GM18951 (cell line): ENCODE results near the gene GLRX3.
"Not testable (repeated sequence)": the region's sequence is repeated elsewhere in the genome, so short reads cannot be mapped to it uniquely, and the experiment has no call there.

ENCODE experiments used
- POLR2A ChIP-seq: IDR thresholded peaks from 4 replicates; pipeline ENCODE4 v1.6.1; 2011; ENCODE audit warnings: mild to moderate bottlenecking; ENCODE audit not compliant: insufficient read length, insufficient read depth; ENCODE audit errors: extremely low read depth
- in situ Hi-C: fragments of 300-500 bp; cut with MboI; formaldehyde crosslinking; loops from one replicate; pipeline ENCODE4 v1.12.0; 2022; ENCODE audit warnings: low sequenced_read_pairs, mixed read lengths, inconsistent platforms; ENCODE audit not compliant: unreplicated experiment

Gene GLRX3

DNA sequence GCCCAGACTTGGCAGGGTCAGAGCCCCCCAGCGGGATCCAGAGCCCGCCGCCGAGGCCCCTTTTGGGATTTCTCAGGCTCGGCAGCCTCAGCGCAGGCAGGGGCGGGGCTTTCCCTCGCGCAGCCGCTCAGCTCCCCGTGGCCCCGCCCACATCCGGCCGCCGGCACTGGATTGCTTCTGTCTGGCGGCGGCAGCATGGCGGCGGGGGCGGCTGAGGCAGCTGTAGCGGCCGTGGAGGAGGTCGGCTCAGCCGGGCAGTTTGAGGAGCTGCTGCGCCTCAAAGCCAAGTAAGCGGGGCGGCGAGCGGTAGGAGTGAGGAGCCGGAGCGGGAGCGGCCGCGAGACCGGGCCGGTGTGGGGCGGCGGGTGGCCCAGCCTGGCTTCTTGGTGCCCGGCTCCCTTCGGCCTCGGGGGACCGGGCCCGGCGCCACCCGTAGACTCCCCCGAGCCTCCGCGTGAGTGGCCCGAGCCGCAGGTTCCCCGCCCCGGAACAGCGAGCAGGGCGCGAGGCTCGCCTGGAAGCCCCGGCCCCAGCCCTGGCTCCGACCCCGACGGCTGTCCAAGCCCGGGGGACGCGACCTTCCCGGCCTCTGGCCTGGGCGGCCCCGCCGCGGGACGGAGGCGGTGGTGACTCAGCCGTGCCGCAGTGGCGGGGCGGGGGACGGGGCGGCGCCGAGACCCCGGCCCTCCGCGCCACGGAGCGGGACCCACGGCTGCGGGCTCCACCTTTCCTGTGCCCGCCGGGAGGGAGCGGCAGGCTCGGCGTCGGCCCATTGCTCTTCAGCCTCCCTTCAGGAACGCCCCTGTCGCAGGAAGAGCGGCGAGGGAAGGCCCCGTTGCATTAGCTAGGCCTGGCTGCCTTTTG lies at the start of gene GLRX3:
GLRX3 (plus strand) TSS at position 166 of the 864 bp plus-strand sequence; CDS start at position 196, 30 bp downstream.
- in situ Hi-C loops, result no loop called here
- TF ChIP-seq POLR2A, result peak; percentile 89

DNA sequence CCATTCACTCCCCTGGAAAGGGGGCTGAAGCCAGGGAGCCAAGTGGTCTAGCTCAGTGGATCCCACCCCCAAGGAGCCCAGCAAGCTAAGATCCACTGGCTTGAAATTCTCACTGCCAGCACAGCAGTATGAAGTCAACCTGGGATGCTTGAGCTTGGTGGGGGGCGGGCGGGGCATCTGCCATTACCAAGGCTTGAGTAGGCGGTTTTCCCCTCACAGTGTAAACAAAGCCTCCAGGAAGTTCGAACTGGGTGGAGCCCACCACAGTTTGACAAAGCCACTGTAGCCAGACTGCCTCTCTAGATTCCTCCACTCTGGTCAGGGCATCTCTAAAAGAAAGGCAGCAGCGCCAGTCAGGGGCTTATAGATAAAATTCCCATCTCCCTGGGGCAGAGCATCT lies 45.6 kb upstream of the GLRX3 start:
- in situ Hi-C loops, result not testable (repeated sequence)

DNA sequence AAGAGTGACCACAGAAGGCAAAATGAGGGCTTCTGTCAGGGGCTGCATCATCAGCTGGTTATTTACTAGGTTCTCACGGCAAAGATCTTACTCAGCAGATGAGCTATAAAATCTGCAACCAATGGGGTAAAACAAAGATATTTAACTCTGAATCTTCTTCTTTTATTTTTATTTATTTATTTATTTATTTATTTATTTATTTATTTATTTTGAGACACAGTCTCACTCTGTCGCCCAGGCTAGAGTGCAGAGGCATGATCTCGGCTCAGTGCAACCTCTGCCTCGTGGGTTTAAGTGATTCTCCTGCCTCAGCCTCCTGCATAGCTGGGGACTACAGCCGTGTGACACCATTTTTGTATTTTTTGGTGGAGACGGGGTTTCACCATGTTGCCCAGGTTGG lies 36.8 kb upstream of the GLRX3 start:
- in situ Hi-C loops, result no loop called here

DNA sequence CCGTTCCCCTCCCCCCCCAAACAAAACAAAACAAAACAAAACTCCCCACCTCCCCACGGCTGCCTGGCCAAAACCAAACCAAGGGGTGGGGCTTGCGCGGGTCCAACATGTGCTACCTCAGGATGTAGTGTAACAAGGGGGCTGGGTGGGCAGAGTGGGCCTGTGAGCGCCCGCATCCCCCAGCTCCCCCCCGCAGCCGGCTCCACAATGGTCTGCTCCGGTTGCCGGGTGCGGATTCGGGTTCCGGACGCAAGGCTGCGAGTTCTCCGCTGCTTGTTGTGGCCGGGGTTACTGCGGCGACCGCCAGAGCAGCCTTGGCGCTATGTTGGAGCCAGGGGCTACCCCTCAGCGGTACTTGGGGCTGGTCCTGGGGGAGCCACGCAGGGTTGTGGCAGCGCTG lies 30.5 kb upstream of the GLRX3 start:
- no peak for TF ChIP-seq POLR2A
- in situ Hi-C loops, result no loop called here

More for the DNA sequence above, 36.8 kb upstream of the GLRX3 start:
- TF ChIP-seq POLR2A, result no peak

DNA sequence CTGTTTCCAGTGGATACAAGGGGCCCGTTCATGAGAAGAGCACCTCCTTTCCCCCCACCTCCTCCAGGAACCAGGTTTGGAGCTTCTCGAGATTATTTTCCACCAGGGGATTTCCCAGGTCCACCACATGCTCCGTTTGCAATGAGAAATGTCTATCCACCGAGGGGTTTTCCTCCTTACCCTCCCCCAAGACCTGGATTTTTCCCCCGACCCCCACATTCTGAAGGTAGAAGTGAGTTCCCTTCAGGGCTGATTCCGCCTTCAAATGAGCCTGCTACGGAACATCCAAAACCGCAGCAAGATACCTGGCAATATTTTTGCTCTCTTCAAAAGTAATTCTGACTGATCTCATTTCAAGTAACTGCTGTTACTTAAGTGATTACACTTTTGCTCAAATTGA lies 28.0 kb upstream of the GLRX3 start:
- in situ Hi-C loops, result not testable (repeated sequence)

DNA sequence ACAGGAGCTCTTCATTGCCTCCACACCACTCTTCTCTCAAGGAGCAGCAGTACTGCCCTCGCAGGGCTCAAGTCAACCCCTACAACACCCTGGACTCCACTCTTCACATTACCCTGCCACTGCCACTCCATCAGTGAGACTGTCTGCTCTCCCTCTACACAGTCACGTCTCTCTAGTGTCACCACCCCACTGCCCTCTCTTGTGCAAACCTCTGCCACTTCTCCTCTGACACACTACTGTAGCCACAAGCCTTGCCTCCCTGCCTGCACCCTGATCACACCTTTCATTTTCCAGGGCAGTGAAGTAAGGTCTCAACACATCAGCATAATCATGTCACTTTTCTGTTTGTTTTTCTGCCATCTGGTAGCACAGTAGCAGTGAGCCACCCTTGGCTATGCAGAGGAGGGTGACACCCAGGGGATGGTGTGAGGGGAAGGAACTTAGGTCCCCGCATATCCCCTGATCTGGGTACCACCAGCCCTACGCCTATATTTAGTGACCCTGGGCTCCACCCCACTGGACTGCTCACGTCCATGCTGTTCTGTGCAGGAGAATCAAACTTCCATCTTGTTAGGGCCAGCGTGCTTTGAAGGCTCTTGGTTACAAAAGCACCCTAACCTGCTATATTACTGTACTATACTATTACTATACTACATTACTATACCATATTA lies 27.1 kb upstream of the GLRX3 start:
- in situ Hi-C loops, result no loop called here
- TF ChIP-seq POLR2A, result no peak

DNA sequence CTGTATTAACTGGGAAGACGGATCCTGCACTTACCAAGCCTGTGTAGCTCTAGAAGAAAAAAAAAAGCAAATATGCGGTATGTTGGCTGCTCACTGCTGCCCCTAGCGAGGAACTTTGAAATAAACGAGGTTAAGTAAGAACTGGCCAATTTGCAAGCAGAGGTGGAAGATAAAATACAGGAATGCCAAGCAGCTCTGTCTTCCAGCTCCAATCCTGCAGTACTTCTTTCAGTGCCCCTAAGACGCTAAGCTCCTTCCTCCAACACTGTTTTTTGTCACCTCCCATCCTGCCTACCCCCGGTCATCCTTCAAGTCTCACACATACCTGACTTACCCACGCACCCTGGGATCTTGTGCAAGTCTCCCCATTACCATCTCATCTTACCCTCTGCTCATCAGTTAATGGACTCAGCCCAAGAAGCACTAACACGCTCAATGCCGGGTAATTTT lies 26.4 kb upstream of the GLRX3 start:
- in situ Hi-C loops, result no loop called here

DNA sequence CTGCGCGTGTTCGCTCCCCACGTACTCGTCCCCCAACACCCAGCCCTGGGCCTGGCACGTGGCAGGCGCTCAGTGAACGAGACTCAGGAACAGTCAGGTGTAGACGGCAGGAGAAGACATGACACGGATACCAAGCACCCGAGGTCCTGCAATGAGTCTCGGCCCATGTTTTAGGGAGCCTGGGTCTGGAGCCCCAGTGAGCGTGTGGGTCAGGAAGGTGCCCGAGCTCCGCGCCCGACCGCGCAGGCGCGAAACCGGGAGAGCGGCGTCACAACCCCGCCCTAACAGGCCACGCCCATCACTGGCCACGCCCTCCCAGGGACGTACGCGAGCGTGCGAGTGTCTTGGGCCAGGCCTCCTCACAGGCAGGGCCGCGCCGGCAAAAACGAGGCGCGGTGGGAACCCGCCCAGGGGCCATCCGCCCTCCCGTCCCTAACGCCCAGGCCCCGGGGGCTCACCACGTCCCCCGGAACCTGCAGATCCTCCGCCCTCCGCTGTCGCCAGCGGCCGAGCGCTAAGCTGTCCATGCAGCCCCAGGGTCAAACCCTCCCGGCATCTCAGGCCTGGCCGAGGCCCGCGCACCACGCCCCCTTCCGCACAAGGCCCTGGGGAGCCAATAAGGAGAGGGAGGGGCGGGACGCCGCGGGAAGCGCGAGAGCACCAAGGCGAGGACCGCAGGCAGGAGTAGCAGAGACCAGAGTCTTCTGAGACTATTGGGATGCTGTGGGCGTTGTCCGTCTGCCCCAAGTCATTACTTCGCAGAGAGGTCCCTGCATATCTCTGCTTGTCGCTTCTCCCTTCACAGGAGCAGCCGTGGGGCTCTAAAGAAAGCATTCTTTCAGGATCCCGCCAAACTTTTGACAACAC lies 25.7 kb upstream of the GLRX3 start, which contains the start of gene C10orf143:
C10orf143 (minus strand) TSS at position 585 of the 867 bp plus-strand sequence; CDS start at position 527, 58 bp downstream.
- TF ChIP-seq POLR2A, result peak; percentile 92
- in situ Hi-C loops, result no loop called here

More for the DNA sequence above, 26.4 kb upstream of the GLRX3 start:
- TF ChIP-seq POLR2A, result no peak

DNA sequence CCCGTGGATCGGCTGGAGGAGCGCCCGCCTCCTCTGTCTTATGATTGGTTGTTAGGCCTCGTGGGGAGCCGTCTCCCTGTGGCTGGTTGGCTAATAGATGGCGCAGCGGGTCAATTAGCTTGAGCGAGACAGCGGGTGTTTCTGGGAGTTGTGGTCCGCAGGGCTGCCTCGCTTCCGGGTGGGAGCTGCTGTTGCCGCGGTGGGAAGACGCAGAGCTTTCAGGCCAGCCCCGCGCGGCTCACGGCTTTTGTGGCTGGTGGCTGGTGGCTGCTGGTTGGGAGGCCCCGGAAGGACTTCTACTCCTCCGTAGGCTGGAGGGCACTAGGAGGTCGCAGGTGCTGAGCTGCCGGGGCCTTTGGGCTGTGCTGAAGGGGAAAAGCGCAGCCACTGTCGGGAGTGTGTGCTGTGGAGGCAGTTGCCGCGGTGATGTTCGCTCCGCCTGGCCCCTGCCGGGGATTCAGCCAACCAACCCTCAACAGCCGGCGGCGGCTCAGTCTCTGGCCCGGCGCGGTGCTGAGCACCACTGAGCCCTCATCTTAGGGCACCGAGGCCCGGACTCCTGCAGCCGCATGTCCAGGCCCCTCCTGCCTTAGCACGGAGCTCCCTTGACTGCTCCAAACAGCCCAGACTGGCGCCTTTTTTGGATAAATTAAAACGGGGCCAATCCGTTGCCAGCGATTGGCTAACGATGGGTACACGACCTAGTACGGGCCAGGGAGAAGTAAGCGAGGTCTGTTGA lies 24.9 kb upstream of the GLRX3 start:
- peak; percentile 78 for TF ChIP-seq POLR2A
- in situ Hi-C loops, result no loop called here

DNA sequence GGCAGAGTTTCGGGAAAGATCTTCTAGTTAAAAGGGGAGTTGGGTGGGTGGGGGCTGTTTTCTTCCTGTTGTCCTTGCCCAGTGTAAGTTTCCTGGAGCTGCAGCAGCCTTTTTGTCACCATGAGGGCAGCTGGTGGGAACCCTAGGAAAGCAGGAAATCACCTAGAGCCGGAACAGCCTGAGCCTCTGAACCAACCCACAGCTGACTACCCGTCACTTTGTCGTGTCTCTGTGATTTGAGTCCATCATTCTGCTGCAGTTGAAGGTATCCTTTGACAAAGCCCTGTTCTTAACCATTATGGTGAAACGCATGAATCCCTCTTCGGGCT lies 24.4 kb upstream of the GLRX3 start:
- in situ Hi-C loops, result no loop called here
- no peak for TF ChIP-seq POLR2A

DNA sequence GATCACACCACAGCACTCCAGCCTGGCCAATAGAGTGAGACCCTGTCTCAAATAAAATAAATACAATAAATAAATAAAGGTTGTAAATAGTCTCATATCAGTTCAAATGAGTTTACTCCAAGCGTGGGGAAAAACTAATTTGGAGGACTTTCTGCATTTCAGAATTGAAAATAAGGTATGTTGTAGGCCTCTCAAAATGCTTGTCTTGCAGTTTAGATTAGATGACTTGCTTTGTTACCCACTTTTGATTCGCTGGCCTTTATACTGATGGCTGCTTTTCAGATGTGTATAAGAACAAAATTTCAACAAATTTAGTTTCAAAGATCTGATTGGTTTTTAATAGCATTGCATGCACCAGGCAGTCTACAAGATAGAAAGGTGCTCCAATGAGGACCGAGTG lies 23.4 kb upstream of the GLRX3 start:
- no peak for TF ChIP-seq POLR2A
- in situ Hi-C loops, result no loop called here

DNA sequence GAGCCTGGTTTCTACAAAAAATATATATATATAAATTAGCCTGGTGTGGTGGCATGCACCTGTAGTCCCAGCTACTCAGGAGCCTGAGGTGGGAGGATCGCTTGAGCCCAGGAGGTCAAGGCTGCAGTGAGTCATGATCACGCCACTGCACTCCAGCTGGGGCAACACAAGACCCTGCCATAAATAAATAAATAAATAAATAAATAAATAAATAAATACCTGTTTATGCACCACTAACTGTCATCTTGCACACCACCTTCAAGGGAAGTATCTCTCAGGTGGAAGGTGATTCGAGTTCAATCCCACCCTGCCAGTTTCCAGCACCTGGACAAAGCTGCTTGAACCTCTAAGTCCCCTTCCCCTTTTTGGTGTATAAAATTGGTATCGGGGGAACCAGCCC lies 19.2 kb upstream of the GLRX3 start:
- in situ Hi-C loops, result not testable (repeated sequence)

DNA sequence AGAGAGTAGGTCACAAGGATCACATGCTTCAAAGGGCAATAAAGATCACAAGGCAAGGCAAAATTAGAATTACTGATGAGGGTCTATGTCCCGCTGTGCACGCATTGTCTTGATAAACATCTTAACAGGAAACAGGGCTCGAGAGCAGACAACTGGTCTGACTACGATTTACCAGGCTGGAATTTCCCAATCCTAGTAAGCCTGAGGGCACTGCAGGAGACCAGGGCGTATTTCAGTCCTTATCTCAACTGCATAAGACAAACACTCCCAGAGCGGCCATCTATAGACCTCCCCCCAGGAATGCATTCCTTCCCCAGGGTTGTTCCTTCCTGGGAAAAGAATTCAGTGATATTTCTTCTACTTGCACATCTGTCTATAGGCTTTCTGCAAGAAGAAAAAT lies 18.7 kb upstream of the GLRX3 start:
- in situ Hi-C loops, result not testable (repeated sequence)
